Middle frontal gyrus (tissue), 1 donor: ENCODE measurements around the gene AQP7.
"Not testable (repeated sequence)": the region's sequence is repeated elsewhere in the genome, so short reads cannot be mapped to it uniquely, and the experiment has no call there.

Source experiments
- DNase-seq: peaks from one replicate; pipeline ENCODE4 v3.0.0-alpha.2; 2015; ENCODE audit warnings: low spot score; ENCODE audit errors: extremely low spot score

AQP7 gene

GRCh38 chr9:33434317-33435105, 32.1 kb upstream of the AQP7 start:
- no peak for DNase-seq

- no peak for DNase-seq
These were observed 31.5 kb upstream of the AQP7 start for GRCh38 chr9:33433871-33434270.

- no peak for DNase-seq
These were observed 29.1 kb upstream of the AQP7 start for GRCh38 chr9:33431420-33431819.

GRCh38 chr9:33430942-33431341, 28.6 kb upstream of the AQP7 start:
- no peak for DNase-seq

- DNase-seq, result no peak
These were observed 27.1 kb upstream of the AQP7 start for GRCh38 chr9:33429256-33429985.

- no peak for DNase-seq
These were observed 24.5 kb upstream of the AQP7 start for GRCh38 chr9:33426843-33427293.

- no peak for DNase-seq
These were observed 22.8 kb upstream of the AQP7 start for GRCh38 chr9:33425128-33425533.

- not testable (repeated sequence) for DNase-seq
These were observed 22.1 kb upstream of the AQP7 start for GRCh38 chr9:33424492-33424891.

GRCh38 chr9:33424043-33424442, 21.7 kb upstream of the AQP7 start:
- not testable (repeated sequence) for DNase-seq

GRCh38 chr9:33419708-33420303, 17.4 kb upstream of the AQP7 start:
- no peak for DNase-seq

- DNase-seq, result no peak
These were observed 15.7 kb upstream of the AQP7 start for GRCh38 chr9:33418090-33418489.

GRCh38 chr9:33416996-33417395, 14.6 kb upstream of the AQP7 start:
- DNase-seq, result no peak

- no peak for DNase-seq
These were observed 13.2 kb upstream of the AQP7 start for GRCh38 chr9:33415501-33416038.

- DNase-seq, result no peak
These were observed 12.6 kb upstream of the AQP7 start for GRCh38 chr9:33414889-33415500.

- no peak for DNase-seq
These were observed 11.9 kb upstream of the AQP7 start for GRCh38 chr9:33414268-33414667.

- DNase-seq, result no peak
These were observed 5.7 kb upstream of the AQP7 start for GRCh38 chr9:33408087-33408486.

GRCh38 chr9:33407061-33407460, 4.7 kb upstream of the AQP7 start:
- DNase-seq, result no peak

GRCh38 chr9:33404788-33405362, 2.5 kb upstream of the AQP7 start:
- no peak for DNase-seq

GRCh38 chr9:33403941-33404787, 1.8 kb upstream of the AQP7 start:
- no peak for DNase-seq

- not testable (repeated sequence) for DNase-seq
These were observed 559 bp downstream of the AQP7 start for GRCh38 chr9:33401809-33402208.
